Lower leg skin (tissue), 3 donors: ENCODE results near the gene AAGAB.

Experiments used
- POLR2A ChIP-seq, 2 donors: fragments of 450-650 bp; IDR thresholded peaks; one replicate each; pipeline ENCODE4 v1.6.1; 2016 to 2017; ENCODE audit warnings: antibody characterized with exemption in 2 of 2, mild to moderate bottlenecking in 1 of 2, moderate library complexity in 1 of 2
- TF ChIP-seq, protein P1 (sequence below), 3 donors: fragments of 450-650 bp; IDR thresholded peaks; one replicate each; pipeline ENCODE4 v1.5.1; 2016; ENCODE audit warnings: antibody characterized with exemption in 3 of 3, mild to moderate bottlenecking in 3 of 3, moderate library complexity in 2 of 3

DNA sequence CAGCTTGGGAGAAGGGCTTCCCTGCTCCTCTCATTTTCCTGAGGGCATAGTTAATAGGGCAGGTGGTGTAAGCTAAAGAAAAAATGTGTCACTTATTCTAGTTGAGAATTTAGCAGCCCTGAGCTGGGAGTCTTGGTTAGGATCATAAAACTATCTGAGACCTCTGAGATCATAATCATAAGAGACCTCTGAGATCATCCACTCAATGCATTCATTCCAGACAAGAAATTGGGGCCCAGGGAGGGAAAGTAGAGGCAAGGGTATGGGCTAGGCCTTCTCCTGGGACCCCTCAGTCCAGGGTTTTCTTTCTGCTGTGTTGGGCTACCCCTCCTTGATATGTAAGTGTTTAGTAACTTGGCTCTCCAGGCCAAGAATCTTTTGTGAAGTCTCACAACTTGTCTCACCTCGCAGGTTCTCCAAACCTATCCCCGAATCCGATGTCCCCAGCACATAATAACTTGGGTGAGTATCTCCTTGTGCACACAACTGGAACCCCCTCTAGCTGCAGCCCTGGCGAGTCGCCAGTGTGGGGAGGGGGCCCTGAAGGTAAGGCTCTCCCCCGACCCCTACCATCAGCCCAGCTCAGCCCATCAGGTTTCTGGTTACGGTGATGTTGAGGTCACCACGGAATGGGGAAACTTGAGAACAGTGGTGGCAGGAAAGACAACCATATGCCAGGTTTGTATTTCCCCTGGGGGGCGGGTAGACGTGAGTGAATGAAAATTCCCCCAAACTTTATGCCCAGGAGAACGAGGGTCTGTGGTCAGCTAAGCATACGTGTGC, 84.1 kb downstream of the AAGAB start:
- TF ChIP-seq, protein P1, sequence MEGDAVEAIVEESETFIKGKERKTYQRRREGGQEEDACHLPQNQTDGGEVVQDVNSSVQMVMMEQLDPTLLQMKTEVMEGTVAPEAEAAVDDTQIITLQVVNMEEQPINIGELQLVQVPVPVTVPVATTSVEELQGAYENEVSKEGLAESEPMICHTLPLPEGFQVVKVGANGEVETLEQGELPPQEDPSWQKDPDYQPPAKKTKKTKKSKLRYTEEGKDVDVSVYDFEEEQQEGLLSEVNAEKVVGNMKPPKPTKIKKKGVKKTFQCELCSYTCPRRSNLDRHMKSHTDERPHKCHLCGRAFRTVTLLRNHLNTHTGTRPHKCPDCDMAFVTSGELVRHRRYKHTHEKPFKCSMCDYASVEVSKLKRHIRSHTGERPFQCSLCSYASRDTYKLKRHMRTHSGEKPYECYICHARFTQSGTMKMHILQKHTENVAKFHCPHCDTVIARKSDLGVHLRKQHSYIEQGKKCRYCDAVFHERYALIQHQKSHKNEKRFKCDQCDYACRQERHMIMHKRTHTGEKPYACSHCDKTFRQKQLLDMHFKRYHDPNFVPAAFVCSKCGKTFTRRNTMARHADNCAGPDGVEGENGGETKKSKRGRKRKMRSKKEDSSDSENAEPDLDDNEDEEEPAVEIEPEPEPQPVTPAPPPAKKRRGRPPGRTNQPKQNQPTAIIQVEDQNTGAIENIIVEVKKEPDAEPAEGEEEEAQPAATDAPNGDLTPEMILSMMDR (IDR thresholded peaks at IDR 0.05): no peak
- TF ChIP-seq POLR2A (IDR thresholded peaks at IDR 0.05): no peak
